WTC11 (cell line): ENCODE data around the gene FGFR2. TPM values are rescaled to one million over a fixed set of nuclear protein-coding genes. Genes with fewer than 3 reads are reported as not detected.

ENCODE experiments used
- ATAC-seq: fragments of 200-7000 bp; cut with Tn5 transposase; 2 replicates; pipeline ENCODE4 v1.10.0; 2021; ENCODE audit warnings: mild to moderate bottlenecking, moderate library complexity
- CTCF ChIA-PET: fragments of 300-600 bp; sonication (Branson Sonifier 250); formaldehyde crosslinking; loops from one replicate; lab custom pipeline; 2021; ENCODE audit warnings: antibody characterized with exemption; lab: Charles Lee
- POLR2A ChIA-PET: fragments of 350-600 bp; sonication (Branson Sonifier 250); formaldehyde crosslinking; loops from one replicate; lab custom pipeline; 2021; ENCODE audit warnings: antibody characterized with exemption; lab: Charles Lee
- DNase-seq: peaks from one replicate; pipeline ENCODE4 v3.0.0; 2021; ENCODE audit warnings: low spot score
- H3K27ac Mint-ChIP-seq: 2 replicates; pipeline ENCODE4 v1.8.0; 2021; ENCODE audit warnings: mixed read lengths
- H3K27me3 Mint-ChIP-seq: 2 replicates; pipeline ENCODE4 v1.8.0; 2021; ENCODE audit warnings: low read depth, mild to moderate bottlenecking, moderate library complexity, mixed read lengths
- H3K36me3 Mint-ChIP-seq: 2 replicates; pipeline ENCODE4 v1.8.0; 2021; ENCODE audit warnings: mixed read lengths
- H3K4me1 Mint-ChIP-seq: 2 replicates; pipeline ENCODE4 v1.8.0; 2022; ENCODE audit warnings: mixed read lengths
- H3K4me3 Mint-ChIP-seq: 2 replicates; pipeline ENCODE4 v1.8.0; 2021; ENCODE audit warnings: mild to moderate bottlenecking, moderate library complexity, mixed read lengths
- H3K9me3 Mint-ChIP-seq: 2 replicates; pipeline ENCODE4 v1.8.0; 2021; ENCODE audit warnings: mixed read lengths
- AR ChIP-seq: fragments of 250-450 bp; sonication (Bioruptor Pico); IDR thresholded peaks from 2 replicates; pipeline ENCODE4 v1.9.0; 2021; ENCODE audit warnings: mild to moderate bottlenecking
- CBFB ChIP-seq: sonication (generic); formaldehyde crosslinking; IDR thresholded peaks from 2 replicates; pipeline ENCODE4 v1.8.1; 2022; ENCODE audit warnings: mild to moderate bottlenecking, low read depth, missing genetic modification reagents
- ETV6 ChIP-seq: sonication (generic); formaldehyde crosslinking; IDR thresholded peaks from 2 replicates; pipeline ENCODE4 v1.8.1; 2022; ENCODE audit warnings: mild to moderate bottlenecking, missing genetic modification reagents
- FOXK1 ChIP-seq: sonication (generic); formaldehyde crosslinking; IDR thresholded peaks from 2 replicates; pipeline ENCODE4 v1.8.0; 2022; ENCODE audit warnings: mild to moderate bottlenecking, moderate library complexity, missing genetic modification reagents
- FOXP1 ChIP-seq: sonication (generic); formaldehyde crosslinking; IDR thresholded peaks from 2 replicates; pipeline ENCODE4 v1.8.0; 2022; ENCODE audit warnings: missing genetic modification reagents, mild to moderate bottlenecking, moderate library complexity, borderline replicate concordance
- NFE2L1 ChIP-seq: sonication (generic); formaldehyde crosslinking; IDR thresholded peaks from 2 replicates; pipeline ENCODE4 v1.8.1; 2023; ENCODE audit warnings: missing genetic modification reagents
- SP1 ChIP-seq: sonication (generic); formaldehyde crosslinking; conservative IDR thresholded peaks from 2 replicates; pipeline ENCODE4 v1.8.1; 2022; ENCODE audit warnings: missing genetic modification reagents
- ZNF138 ChIP-seq: sonication (generic); formaldehyde crosslinking; conservative IDR thresholded peaks from 2 replicates; pipeline ENCODE4 v1.8.1; 2022; ENCODE audit warnings: mild to moderate bottlenecking, moderate library complexity, missing genetic modification reagents
- ZNF219 ChIP-seq: sonication (generic); formaldehyde crosslinking; IDR thresholded peaks from 2 replicates; pipeline ENCODE4 v1.8.0; 2023; ENCODE audit warnings: missing genetic modification reagents, mild to moderate bottlenecking, borderline replicate concordance
- ZNF232 ChIP-seq: sonication (generic); formaldehyde crosslinking; IDR thresholded peaks from 2 replicates; pipeline ENCODE4 v1.8.0; 2022; ENCODE audit warnings: mild to moderate bottlenecking, missing genetic modification reagents
- ZNF396 ChIP-seq: fragments of 250-450 bp; sonication (Bioruptor Pico); IDR thresholded peaks from 2 replicates; pipeline ENCODE4 v1.8.0; 2021; ENCODE audit warnings: mild to moderate bottlenecking, moderate library complexity, borderline replicate concordance
- ZNF425 ChIP-seq: fragments of 250-450 bp; sonication (Bioruptor Pico); conservative IDR thresholded peaks from 2 replicates; pipeline ENCODE4 v1.9.0; 2021; ENCODE audit warnings: mild to moderate bottlenecking
- ZNF512 ChIP-seq: sonication (generic); formaldehyde crosslinking; IDR thresholded peaks from 2 replicates; pipeline ENCODE4 v1.8.1; 2022; ENCODE audit warnings: missing genetic modification reagents, borderline replicate concordance
- total RNA-seq: library from RNA; stranded (reverse); gene quantifications from 3 replicates; pipeline ENCODE4 v1.2.3, GENCODE V29; 2021
- TF ChIP-seq, protein P1 (sequence below): sonication (generic); formaldehyde crosslinking; IDR thresholded peaks from 2 replicates; pipeline ENCODE4 v1.8.0; 2023; ENCODE audit warnings: missing genetic modification reagents, mild to moderate bottlenecking, borderline replicate concordance
- TF ChIP-seq, protein P2 (sequence below): sonication (generic); formaldehyde crosslinking; IDR thresholded peaks from 2 replicates; pipeline ENCODE4 v1.8.1; 2022; ENCODE audit warnings: mild to moderate bottlenecking, missing genetic modification reagents, moderate library complexity, borderline replicate concordance
- TF ChIP-seq, protein P3 (sequence below): sonication (generic); formaldehyde crosslinking; IDR thresholded peaks from 2 replicates; pipeline ENCODE4 v1.8.0; 2022; ENCODE audit warnings: mild to moderate bottlenecking, missing genetic modification reagents
- TF ChIP-seq, protein P4 (sequence below): sonication (generic); formaldehyde crosslinking; IDR thresholded peaks from 2 replicates; pipeline ENCODE4 v1.8.1; 2023; ENCODE audit warnings: mild to moderate bottlenecking, missing genetic modification reagents

The FGFR2 gene
- total RNA-seq, 1 experiment from 2014 or later, result 95.0 TPM

- Mint-ChIP-seq H3K4me1 (peaks cover 39% of the 10 kb centered on the region), H3K27ac (peak overlapping the region; percentile 5; the same call in 1 of the 2 replicates), H3K36me3 (no peaks in the 10 kb centered on the region), H3K27me3 (peaks cover 4% of the 10 kb centered on the region; the same call in 1 of the 2 replicates), H3K9me3 (no peaks in the 10 kb centered on the region), H3K4me3 (no peak overlapping the region)
- TF ChIP-seq ZNF425 (no peak), FOXK1 (CRISPR knock-in tag) (no peak), ZNF512 (no peak), ZNF396 (no peak), ZNF232 (CRISPR knock-in tag) (no peak), CBFB (CRISPR knock-in tag) (no peak)
- TF ChIP-seq, protein P1, sequence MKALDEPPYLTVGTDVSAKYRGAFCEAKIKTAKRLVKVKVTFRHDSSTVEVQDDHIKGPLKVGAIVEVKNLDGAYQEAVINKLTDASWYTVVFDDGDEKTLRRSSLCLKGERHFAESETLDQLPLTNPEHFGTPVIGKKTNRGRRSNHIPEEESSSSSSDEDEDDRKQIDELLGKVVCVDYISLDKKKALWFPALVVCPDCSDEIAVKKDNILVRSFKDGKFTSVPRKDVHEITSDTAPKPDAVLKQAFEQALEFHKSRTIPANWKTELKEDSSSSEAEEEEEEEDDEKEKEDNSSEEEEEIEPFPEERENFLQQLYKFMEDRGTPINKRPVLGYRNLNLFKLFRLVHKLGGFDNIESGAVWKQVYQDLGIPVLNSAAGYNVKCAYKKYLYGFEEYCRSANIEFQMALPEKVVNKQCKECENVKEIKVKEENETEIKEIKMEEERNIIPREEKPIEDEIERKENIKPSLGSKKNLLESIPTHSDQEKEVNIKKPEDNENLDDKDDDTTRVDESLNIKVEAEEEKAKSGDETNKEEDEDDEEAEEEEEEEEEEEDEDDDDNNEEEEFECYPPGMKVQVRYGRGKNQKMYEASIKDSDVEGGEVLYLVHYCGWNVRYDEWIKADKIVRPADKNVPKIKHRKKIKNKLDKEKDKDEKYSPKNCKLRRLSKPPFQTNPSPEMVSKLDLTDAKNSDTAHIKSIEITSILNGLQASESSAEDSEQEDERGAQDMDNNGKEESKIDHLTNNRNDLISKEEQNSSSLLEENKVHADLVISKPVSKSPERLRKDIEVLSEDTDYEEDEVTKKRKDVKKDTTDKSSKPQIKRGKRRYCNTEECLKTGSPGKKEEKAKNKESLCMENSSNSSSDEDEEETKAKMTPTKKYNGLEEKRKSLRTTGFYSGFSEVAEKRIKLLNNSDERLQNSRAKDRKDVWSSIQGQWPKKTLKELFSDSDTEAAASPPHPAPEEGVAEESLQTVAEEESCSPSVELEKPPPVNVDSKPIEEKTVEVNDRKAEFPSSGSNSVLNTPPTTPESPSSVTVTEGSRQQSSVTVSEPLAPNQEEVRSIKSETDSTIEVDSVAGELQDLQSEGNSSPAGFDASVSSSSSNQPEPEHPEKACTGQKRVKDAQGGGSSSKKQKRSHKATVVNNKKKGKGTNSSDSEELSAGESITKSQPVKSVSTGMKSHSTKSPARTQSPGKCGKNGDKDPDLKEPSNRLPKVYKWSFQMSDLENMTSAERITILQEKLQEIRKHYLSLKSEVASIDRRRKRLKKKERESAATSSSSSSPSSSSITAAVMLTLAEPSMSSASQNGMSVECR (CRISPR knock-in tag), result no peak
- POLR2A ChIA-PET, result interaction anchor here (0.7 kb wide), 1 partner anchor 122 kb away, joined by 3 read pairs; no protein-coding TSS in a partner anchor
- no peak for ATAC-seq
- DNase-seq, result no peak
- CTCF ChIA-PET, result interaction anchor here (0.9 to 4.3 kb wide), 6 partner anchors 8 to 131 kb away, joined by 3 to 22 read pairs (median 4); no protein-coding TSS in a partner anchor
Measured at GRCh38 chr10:121601458-121601857, 3.2 kb upstream of the FGFR2 start.

DNA sequence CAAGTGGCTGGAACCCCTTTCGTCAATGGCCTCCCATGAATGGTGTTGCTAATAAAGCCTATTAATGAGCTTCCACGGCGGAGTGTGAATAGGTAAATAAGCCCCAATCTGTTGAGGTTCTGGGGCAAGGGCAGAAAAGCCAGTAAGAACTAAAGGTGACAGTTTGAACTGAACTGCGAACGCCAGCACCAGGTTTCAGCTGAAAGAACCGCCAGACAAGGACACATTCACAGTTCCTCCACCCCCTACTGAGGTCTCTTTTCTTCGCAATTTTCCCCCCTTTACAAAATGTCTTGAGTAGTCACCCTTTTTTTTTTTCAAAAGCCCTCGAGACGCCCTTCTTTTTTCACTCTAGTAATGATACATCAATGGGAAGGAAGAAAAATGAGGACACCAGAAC lies 2.4 kb upstream of the FGFR2 start:
- Mint-ChIP-seq H3K36me3 (no peaks in the 10 kb centered on the region), H3K27ac (peak overlapping the region; percentile 33), H3K4me3 (peak overlapping the region; percentile 46), H3K4me1 (peaks cover 39% of the 10 kb centered on the region), H3K27me3 (peaks cover 4% of the 10 kb centered on the region; the same call in 1 of the 2 replicates), H3K9me3 (no peaks in the 10 kb centered on the region)
- ChIA-PET CTCF (interaction anchor here (0.9 to 4.3 kb wide), 5 partner anchors 8 to 132 kb away, joined by 3 to 22 read pairs (median 4); no protein-coding TSS in a partner anchor), POLR2A (interaction anchor here (1.5 kb wide), 1 partner anchor 8 kb away, joined by 3 read pairs; no protein-coding TSS in a partner anchor)
- ATAC-seq (no peak), DNase-seq (no peak)
- TF ChIP-seq AR (CRISPR knock-in tag), result no peak
- TF ChIP-seq, protein P2, sequence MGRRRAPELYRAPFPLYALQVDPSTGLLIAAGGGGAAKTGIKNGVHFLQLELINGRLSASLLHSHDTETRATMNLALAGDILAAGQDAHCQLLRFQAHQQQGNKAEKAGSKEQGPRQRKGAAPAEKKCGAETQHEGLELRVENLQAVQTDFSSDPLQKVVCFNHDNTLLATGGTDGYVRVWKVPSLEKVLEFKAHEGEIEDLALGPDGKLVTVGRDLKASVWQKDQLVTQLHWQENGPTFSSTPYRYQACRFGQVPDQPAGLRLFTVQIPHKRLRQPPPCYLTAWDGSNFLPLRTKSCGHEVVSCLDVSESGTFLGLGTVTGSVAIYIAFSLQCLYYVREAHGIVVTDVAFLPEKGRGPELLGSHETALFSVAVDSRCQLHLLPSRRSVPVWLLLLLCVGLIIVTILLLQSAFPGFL (CRISPR knock-in tag), result no peak
- no peak for TF ChIP-seq SP1 (CRISPR knock-in tag)
- TF ChIP-seq, protein P3, sequence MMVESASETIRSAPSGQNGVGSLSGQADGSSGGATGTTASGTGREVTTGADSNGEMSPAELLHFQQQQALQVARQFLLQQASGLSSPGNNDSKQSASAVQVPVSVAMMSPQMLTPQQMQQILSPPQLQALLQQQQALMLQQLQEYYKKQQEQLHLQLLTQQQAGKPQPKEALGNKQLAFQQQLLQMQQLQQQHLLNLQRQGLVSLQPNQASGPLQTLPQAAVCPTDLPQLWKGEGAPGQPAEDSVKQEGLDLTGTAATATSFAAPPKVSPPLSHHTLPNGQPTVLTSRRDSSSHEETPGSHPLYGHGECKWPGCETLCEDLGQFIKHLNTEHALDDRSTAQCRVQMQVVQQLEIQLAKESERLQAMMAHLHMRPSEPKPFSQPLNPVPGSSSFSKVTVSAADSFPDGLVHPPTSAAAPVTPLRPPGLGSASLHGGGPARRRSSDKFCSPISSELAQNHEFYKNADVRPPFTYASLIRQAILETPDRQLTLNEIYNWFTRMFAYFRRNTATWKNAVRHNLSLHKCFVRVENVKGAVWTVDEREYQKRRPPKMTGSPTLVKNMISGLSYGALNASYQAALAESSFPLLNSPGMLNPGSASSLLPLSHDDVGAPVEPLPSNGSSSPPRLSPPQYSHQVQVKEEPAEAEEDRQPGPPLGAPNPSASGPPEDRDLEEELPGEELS (CRISPR knock-in tag), result no peak
- TF ChIP-seq, protein P4, sequence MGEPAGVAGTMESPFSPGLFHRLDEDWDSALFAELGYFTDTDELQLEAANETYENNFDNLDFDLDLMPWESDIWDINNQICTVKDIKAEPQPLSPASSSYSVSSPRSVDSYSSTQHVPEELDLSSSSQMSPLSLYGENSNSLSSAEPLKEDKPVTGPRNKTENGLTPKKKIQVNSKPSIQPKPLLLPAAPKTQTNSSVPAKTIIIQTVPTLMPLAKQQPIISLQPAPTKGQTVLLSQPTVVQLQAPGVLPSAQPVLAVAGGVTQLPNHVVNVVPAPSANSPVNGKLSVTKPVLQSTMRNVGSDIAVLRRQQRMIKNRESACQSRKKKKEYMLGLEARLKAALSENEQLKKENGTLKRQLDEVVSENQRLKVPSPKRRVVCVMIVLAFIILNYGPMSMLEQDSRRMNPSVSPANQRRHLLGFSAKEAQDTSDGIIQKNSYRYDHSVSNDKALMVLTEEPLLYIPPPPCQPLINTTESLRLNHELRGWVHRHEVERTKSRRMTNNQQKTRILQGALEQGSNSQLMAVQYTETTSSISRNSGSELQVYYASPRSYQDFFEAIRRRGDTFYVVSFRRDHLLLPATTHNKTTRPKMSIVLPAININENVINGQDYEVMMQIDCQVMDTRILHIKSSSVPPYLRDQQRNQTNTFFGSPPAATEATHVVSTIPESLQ (CRISPR knock-in tag), result no peak
- no peak for TF ChIP-seq ETV6
- no peak for TF ChIP-seq ZNF219 (CRISPR knock-in tag)
- no peak for TF ChIP-seq ZNF138 (CRISPR knock-in tag)
- no peak for TF ChIP-seq ZNF396
- no peak for TF ChIP-seq NFE2L1 (CRISPR knock-in tag)
- no peak for TF ChIP-seq FOXP1 (CRISPR knock-in tag)
